Measurements from ENCODE around the gene KSR1.
"Not testable (repeated sequence)": the region's sequence is repeated elsewhere in the genome, so short reads cannot be mapped to it uniquely, and the experiment has no call there.

The KSR1 gene

DNA sequence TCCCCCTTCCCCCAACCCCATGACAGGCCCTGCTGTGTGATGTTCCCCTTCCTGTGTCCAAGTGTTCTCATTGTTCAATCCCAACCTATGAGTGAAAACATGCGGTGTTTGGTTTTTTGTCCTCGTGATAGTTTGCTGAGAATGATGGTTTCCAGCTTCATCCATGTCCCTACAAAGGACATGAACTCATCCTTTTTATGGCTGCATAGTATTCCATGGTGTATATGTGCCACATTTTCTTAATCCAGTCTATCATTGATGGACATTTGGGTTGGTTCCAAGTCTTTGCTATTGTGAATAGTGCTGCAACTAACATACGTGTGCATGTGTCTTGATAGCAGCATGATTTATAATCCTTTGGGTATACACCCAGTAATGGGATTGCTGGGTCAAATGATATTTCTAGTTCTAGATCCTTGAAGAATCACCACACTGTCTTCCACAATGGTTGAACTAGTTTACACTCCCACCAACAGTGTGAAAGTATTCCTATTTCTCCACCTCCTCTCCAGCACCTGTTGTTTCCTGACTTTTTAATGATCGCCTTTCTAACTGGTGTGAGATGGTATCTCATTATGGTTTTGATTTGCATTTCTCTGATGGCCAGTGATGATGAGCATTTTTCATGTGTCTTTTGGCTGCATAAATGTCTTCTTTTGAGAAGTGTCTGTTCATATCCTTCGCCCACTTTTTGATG, 28.9 kb upstream of the KSR1 start:
- not testable (repeated sequence) for DNase-seq

GRCh38 chr17:27428781-27429505, 27.3 kb upstream of the KSR1 start:
- DNase-seq = no peak

GRCh38 chr17:27429666-27430382, 26.4 kb upstream of the KSR1 start:
- no peak for DNase-seq

GRCh38 chr17:27430383-27430840, 25.8 kb upstream of the KSR1 start:
- no peak for DNase-seq

DNA sequence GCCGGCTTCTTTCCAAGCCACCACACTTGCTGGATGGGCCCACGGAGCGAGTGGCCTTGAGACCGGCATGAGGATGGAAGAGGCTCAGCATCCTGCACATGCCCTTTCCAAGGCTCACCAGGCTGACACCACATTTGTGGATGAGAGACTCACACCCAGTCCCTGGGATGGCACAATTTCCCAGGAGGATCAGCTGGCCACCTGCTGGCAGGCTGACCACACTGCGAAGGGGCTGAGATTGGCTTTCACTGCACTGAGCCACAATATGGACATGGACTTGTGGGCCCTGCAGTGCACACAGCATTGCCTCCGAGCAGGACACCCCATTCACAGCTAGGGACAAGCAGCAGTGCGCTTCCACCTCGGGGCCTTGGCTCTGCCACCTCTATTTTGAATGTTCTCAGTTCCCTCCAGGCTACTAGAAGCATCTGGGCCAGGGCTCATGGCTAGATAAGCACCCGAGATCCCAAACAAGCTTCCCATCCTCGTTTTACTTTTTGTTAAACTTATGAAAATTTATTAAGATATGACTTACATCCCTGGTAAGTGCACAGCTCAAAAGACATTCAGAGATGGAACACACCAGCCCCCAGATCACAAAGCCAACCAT, 25.3 kb upstream of the KSR1 start:
- no peak for DNase-seq

DNA sequence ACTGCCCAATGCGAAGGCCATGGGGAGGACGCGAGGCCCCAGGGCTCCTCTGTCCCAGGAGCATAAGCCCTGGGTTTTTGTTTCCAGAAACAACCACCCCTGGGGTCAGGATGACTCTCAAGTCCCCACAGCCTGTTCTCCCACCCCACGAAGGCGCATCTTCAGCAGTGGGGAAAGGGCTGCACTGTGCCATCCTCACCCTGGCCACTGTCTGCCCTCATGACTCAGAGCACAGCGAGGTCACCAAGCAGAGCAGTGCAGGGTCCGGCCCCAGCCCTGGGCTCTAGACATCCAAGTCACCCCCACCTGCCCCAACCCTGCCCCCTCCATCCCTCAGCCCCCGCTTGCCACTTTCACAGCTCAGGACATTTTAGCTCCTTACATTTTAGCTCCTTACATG, 22.7 kb upstream of the KSR1 start:
- no peak for DNase-seq

GRCh38 chr17:27435431-27436070, 20.7 kb upstream of the KSR1 start:
- not testable (repeated sequence) for DNase-seq

GRCh38 chr17:27438348-27438998, 17.8 kb upstream of the KSR1 start:
- DNase-seq = no peak

GRCh38 chr17:27439342-27439741, 16.9 kb upstream of the KSR1 start:
- DNase-seq = no peak

GRCh38 chr17:27442702-27443101, 13.5 kb upstream of the KSR1 start:
- no peak for DNase-seq

DNA sequence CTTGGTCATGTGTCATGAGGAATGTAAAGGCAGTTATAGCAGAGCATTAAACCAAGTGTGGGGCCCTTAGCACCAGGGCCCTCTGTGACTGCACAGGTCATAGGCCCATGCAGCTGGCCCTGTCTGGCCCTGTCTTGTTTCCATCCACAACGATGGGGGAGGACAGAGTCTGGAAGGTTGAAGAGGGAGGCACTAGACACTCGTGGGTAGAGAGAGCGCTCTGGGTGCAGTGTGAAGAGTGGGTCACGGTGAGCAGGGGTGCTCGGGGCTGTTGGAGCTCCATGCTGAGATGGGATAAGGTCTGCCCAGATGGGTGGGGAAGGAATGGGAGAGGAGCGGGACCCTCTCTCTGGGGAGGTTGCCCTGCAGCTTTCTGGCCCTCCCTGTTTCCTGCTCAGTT, 12.8 kb upstream of the KSR1 start:
- DNase-seq = no peak

- DNase-seq = no peak
Measured at GRCh38 chr17:27445971-27446370, 10.3 kb upstream of the KSR1 start.

- DNase-seq = no peak
Measured at GRCh38 chr17:27446569-27447301, 9.5 kb upstream of the KSR1 start.

DNA sequence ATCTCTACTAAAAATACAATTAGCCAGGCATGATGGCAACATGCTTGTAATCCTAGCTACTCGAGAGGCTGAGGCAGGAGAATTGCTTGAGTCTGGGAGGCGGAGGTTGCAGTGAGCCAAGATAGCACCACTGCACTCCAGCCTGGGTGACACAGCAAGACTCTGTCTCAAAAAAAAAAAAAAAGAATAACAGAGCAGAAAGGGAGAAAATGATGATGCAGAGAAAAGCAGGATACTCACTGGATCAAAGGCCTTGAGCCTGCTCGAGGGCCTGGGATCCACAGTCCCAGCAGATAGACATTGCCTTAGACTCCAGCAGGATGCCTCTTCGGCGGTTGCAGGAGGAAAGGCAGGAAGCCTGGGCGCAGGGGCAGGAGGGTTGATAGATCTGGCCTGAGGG, 7.7 kb upstream of the KSR1 start:
- not testable (repeated sequence) for DNase-seq

- DNase-seq = no peak
Measured at GRCh38 chr17:27449541-27449940, 6.7 kb upstream of the KSR1 start.

GRCh38 chr17:27449988-27450387, 6.3 kb upstream of the KSR1 start:
- DNase-seq = no peak

DNA sequence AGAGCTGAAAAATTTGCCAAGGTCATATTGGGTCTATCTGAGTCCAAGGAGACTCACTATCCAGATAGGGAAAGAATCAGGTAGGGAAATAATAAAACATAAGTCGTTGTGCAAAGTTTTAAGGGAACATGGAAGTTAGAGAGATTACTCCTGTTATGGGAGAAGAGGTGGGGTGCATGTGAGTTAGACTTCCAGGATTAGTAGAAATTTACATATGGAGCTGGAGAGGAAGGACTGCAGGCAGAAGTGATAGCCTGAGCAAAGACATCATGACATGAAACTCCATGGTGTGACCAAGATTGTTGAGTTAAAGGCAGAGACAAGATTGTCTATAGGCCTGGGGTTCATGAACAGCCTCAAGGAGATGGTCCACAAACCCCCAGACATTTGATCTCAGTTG, 5.8 kb upstream of the KSR1 start:
- DNase-seq = no peak

GRCh38 chr17:27451906-27452305, 4.3 kb upstream of the KSR1 start:
- no peak for DNase-seq

DNA sequence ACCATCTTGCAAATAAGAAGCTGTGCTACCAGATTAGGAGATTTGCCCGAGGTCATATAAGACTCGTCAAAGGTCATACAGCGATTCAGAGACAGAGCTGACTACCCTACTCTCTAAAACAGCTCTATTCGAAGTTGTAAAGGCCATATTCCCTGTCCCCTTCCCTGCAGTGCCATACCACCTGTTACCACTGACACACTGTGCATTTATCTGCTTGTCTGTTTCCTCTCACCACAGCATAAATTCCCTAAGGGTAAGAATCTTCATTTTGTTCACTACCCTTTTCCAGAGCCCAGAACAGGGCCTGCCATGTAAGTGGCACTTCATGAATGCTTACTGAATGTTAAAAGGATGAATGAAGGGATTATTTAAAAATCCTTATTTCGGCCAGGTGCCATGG, 3.4 kb upstream of the KSR1 start:
- DNase-seq = no peak

GRCh38 chr17:27453471-27453870, 2.8 kb upstream of the KSR1 start:
- DNase-seq = no peak

DNA sequence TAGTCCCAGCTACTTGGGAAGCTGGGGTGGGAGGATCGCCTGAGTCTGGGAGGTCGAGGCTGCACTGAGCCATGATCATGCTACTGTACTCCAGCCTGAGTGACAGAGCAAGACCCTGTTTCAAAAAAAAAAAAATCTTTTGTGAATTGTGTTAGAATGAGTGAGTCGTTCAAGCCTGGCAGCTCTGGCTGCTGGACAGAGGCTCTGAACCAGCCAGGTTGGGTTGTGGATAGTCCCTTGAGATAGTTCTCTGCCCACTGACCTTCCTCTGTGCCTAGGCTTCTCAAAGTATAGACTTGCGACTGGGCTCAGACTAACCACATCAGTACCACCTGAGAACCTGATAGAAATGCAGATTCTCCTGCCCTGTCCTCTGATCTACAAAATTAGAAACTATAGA, 2.2 kb upstream of the KSR1 start:
- no peak for DNase-seq

Measured in stimulated activated naive CD4-positive, alpha-beta T cell treated with Interleukin-2 at 50 U/mL for 16 hours (primary cell).